Sigmoid colon (tissue), 7 donors: ENCODE results near the gene LDLRAD2. TPM values are rescaled to one million over a fixed set of nuclear protein-coding genes. Genes with fewer than 3 reads are reported as not detected.

Source experiments
- DNase-seq: peaks from one replicate; pipeline ENCODE4 v3.0.0-alpha.2; 2019
- H3K27ac ChIP-seq, 4 donors: fragments of 200-600 bp; sonication (generic); one replicate each; pipeline ENCODE4 v1.5.1; 2016 to 2019; ENCODE audit warnings: mild to moderate bottlenecking in 1 of 4
- H3K27me3 ChIP-seq, 3 donors: fragments of 200-600 bp; sonication (generic); one replicate each; pipeline ENCODE4 v1.5.1; 2019; ENCODE audit warnings: mild to moderate bottlenecking in 1 of 3
- H3K36me3 ChIP-seq, 4 donors: fragments of 200-600 bp; sonication (generic); one replicate each; pipeline ENCODE4 v1.5.1; 2016 to 2019
- H3K4me1 ChIP-seq, 4 donors: fragments of 200-600 bp; sonication (generic); one replicate each; pipeline ENCODE4 v1.5.1; 2017 to 2019
- H3K4me3 ChIP-seq, 4 donors: fragments of 200-600 bp; sonication (generic); one replicate each; pipeline ENCODE4 v1.5.1; 2017 to 2019; ENCODE audit warnings: mild to moderate bottlenecking in 2 of 4, moderate library complexity in 1 of 4
- H3K9me3 ChIP-seq, 4 donors: fragments of 200-600 bp in 3 of 4; sonication (generic) in 3 of 4; one replicate each; pipeline versions ENCODE4 v1.5.1 to v1.6.1; 2013 to 2019
- EP300 ChIP-seq, 4 donors: sonication (generic); formaldehyde crosslinking; IDR thresholded peaks; one replicate each; pipeline ENCODE4 v1.6.1; 2017; ENCODE audit warnings: antibody characterized with exemption in 4 of 4
- POLR2A ChIP-seq, 2 donors: fragments of 450-650 bp; IDR thresholded peaks; one replicate each; pipeline ENCODE4 v1.6.1; 2016; ENCODE audit warnings: antibody characterized with exemption in 2 of 2, mild to moderate bottlenecking in 2 of 2, moderate library complexity in 2 of 2
- POLR2AphosphoS5 ChIP-seq, 4 donors: sonication (generic); formaldehyde crosslinking; IDR thresholded peaks; one replicate each; pipeline ENCODE4 v1.6.1; 2017; ENCODE audit warnings: antibody characterized with exemption in 4 of 4
- WGBS, 2 donors: extraction: QIAGEN DNeasy Blood & Tissue Kit; methylation state at CpG; one replicate each; pipeline ENCODE4 v1.1.7; 2013; 5-methylcytosine and 5-hydroxymethylcytosine counted together
- intact Hi-C: fragments of 100-400 bp; cut with DNase I; formaldehyde crosslinking; loops from one replicate; pipeline ENCODE4 v1.15.1; 2023
- polyA plus RNA-seq, 3 donors: library from polyadenylated mRNA; stranded (reverse); fragments of 200-250 nt; gene quantifications; one replicate each; pipeline ENCODE4 v1.2.3, GENCODE V29; 2013
- total RNA-seq, 4 donors: library from RNA; depleted of rRNA; stranded (reverse); fragments of >200 nt; gene quantifications; one replicate each; pipeline ENCODE4 v1.1.0, GENCODE V29; 2016
- TF ChIP-seq, protein P1 (sequence below), 4 experiments: fragments of 450-650 bp in 3 of 4; fragments of 200-600 bp in 1 of 4; IDR thresholded peaks; one replicate each; pipeline ENCODE4 v1.5.1; 2016 to 2019; ENCODE audit warnings: antibody characterized with exemption in 4 of 4, mild to moderate bottlenecking in 3 of 4, moderate library complexity in 2 of 4
- donor health status: healthy with polysubstance abuse.
- donor health status: Bipolar disorder and iron deficiency.
- donor health status: healthy.

Gene LDLRAD2
- total and polyA plus RNA-seq, 7 donors, result under 0.01 to 1.4 (median 0.23) TPM; not detected in 2

DNA sequence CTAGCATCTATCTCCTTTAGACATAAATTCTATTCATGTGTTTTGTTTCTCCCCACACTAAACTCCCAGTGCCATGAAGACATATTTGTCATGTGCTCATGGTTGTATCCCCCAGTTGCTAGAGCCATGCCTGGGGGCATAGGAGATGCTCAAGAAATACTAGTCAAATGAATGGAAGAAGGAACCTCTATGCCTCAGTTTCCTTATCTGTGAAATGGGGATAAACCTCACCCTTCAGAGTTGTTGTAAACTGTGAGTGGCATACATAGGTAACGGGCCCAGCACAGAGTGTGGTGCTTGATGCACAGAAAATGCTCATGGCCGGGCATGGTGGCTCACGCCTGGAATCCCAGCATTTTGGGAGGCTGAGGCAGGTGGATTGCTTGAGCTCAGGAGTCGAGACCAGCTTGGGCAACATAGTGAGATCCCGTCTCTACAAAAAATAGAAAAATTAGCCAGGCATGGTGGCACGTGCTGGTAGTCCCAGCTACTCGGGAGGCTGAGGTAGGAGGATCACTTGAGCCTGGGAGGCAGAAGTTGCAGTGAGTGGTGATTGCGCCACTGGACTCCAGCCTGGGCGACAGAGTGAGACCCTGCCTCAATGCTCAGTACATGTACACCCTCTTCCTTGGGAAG lies 8.7 kb downstream of the LDLRAD2 start:
- Histone ChIP-seq H3K4me1 (peaks cover 0 to 4% (median 2%) of the 10 kb centered on the region in 4 donors), H3K4me3 (no peak overlapping the region), H3K27ac (no peak overlapping the region), H3K27me3 (no peaks in the 10 kb centered on the region), H3K36me3 (peaks cover 25 to 54% (median 50%) of the 10 kb centered on the region in 4 donors), H3K9me3 (no peaks in the 10 kb centered on the region)
- WGBS, 2 donors, result 95% methylated on average over 9 of the region's 9 CpGs
- intact Hi-C loops, result no loop called here
- DNase-seq, result no peak
- TF ChIP-seq EP300 (IDR thresholded peaks at IDR 0.05) (no peak), POLR2A (IDR thresholded peaks at IDR 0.05) (no peak), POLR2AphosphoS5 (IDR thresholded peaks at IDR 0.05) (no peak)
- TF ChIP-seq, protein P1, sequence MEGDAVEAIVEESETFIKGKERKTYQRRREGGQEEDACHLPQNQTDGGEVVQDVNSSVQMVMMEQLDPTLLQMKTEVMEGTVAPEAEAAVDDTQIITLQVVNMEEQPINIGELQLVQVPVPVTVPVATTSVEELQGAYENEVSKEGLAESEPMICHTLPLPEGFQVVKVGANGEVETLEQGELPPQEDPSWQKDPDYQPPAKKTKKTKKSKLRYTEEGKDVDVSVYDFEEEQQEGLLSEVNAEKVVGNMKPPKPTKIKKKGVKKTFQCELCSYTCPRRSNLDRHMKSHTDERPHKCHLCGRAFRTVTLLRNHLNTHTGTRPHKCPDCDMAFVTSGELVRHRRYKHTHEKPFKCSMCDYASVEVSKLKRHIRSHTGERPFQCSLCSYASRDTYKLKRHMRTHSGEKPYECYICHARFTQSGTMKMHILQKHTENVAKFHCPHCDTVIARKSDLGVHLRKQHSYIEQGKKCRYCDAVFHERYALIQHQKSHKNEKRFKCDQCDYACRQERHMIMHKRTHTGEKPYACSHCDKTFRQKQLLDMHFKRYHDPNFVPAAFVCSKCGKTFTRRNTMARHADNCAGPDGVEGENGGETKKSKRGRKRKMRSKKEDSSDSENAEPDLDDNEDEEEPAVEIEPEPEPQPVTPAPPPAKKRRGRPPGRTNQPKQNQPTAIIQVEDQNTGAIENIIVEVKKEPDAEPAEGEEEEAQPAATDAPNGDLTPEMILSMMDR (IDR thresholded peaks at IDR 0.05), result no peak

DNA sequence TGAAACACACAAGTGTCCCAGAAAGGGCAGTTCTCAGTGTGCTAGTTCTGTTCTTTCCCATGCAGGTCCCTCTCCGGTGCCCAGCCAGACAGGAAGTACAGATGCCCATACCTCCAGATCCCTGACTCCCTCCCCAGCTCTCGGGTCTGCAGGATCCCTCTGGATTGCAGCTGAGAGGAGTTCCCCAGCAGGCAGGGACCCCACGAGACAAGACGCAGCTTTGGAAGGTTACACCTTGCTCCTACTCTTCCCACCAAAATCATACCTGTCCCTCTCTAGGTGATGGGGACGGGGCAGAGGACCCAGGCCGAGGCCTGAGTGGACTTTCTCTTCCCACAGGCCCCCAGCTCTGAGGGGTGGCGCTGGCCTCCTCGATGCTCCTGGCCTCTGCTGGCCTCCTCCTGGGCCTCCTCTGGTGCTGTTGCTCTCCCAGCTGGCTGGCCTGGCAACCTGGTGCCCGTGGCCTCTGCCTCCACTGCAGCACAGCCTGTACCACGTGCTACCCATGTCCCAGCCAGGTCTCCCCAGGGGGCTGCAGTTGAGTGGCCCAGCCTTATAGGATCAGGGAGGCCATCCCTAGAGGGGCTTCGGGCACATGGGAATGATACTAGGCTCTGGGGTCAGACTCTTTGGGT lies 9.4 kb downstream of the LDLRAD2 start:
- TF ChIP-seq POLR2AphosphoS5 (IDR thresholded peaks at IDR 0.05) (peak in 1 of 4 donors; percentile 20), EP300 (IDR thresholded peaks at IDR 0.05) (no peak)
- WGBS, 2 donors, result 90 to 93% methylated on average over 11 of the region's 11 CpGs
- intact Hi-C loops, result no loop called here
- peaks cover 33 to 62% (median 58%) of the 10 kb centered on the region in 4 donors for H3K36me3 ChIP-seq
- H3K9me3 ChIP-seq, result no peaks in the 10 kb centered on the region
- H3K4me3 ChIP-seq, result no peak overlapping the region
- DNase-seq, result no peak
- H3K4me1 ChIP-seq, result peaks cover 0 to 4% (median 2%) of the 10 kb centered on the region in 4 donors
- no peaks in the 10 kb centered on the region for H3K27me3 ChIP-seq
- no peak overlapping the region for H3K27ac ChIP-seq

DNA sequence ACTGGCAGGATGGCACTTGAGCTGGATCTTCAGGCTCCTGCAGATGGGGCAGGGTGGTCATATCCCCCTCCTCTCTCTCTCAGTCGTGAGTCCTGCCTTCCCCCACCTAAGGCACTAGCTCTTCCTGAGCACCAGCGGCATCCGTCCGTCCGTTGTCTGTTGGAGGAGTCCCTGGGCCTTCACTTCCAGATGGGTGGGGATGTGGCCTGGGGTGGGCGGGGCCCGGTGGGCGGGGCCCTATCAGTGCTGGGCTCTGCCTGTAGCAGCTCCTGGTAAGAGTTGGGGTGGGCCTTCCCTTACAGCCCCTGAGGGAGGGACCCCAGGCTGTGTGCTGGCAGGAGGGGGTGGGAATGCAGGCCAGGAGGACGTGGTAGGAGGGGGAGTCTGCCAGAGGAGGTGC lies 10.3 kb downstream of the LDLRAD2 start:
- Histone ChIP-seq H3K27ac (peak overlapping the region in 1 of 4 donors; percentile 6), H3K4me1 (peaks cover 0 to 4% (median 2%) of the 10 kb centered on the region in 4 donors), H3K9me3 (no peaks in the 10 kb centered on the region), H3K36me3 (peaks cover 41 to 71% (median 65%) of the 10 kb centered on the region in 4 donors), H3K27me3 (no peaks in the 10 kb centered on the region), H3K4me3 (no peak overlapping the region)
- TF ChIP-seq, protein P1 (IDR thresholded peaks at IDR 0.05), result no peak
- TF ChIP-seq POLR2A (IDR thresholded peaks at IDR 0.05), result no peak
- TF ChIP-seq POLR2AphosphoS5 (IDR thresholded peaks at IDR 0.05), result no peak
- no peak for TF ChIP-seq EP300 (IDR thresholded peaks at IDR 0.05)
- intact Hi-C loops, result no loop called here
- DNase-seq, result no peak
- 63 to 65% methylated on average over 9 of the region's 9 CpGs for WGBS, 2 donors

DNA sequence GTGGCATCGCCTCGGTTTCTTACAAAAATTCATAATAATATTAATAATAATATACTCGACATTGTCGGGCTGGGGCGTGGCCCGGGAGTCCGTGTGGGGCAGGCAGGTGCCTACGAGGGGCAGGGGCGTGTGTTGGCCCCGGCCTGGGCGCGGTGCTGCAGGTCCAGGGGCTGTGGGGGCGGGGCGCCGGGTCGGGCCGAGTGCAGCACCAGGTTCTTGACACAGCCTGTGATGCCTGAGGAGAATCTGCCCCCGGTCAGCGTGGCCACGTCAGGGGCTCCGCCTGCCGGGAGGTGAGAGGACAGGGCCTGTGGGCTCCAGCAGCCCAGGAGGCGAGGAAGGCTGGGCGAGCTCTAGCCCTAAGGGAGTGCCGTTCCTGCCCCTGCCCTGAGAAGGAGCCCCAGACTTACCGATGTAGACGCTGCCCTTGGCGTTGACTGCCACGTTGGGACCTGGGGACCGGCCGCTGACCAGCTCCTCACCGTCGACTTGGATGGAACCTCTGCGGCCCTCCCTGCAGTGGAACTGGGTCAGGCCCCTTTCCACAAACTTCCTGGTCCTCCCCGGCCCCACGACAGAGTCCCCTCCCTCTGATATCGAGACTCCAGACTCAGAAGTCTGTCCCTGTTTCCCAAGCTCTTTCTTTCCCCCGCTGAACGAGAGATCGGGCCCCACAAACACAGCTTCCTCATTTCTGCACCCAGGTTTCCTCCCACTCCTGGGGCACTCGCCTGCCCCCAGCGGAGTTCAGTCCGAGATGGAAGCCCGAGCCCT lies 11.3 kb downstream of the LDLRAD2 start:
- Histone ChIP-seq H3K36me3 (peaks cover 52 to 81% (median 76%) of the 10 kb centered on the region in 4 donors), H3K27me3 (no peaks in the 10 kb centered on the region), H3K4me3 (no peak overlapping the region), H3K4me1 (peaks cover 0 to 4% (median 2%) of the 10 kb centered on the region in 4 donors), H3K27ac (peak overlapping the region in 1 of 4 donors; percentile 6), H3K9me3 (no peaks in the 10 kb centered on the region)
- WGBS, 2 donors, result 76 to 83% methylated on average over 44 of the region's 44 CpGs
- TF ChIP-seq, protein P1 (IDR thresholded peaks at IDR 0.05), result no peak
- TF ChIP-seq POLR2AphosphoS5 (IDR thresholded peaks at IDR 0.05), result no peak
- no peak for DNase-seq
- intact Hi-C loops, result no loop called here
